AG09319 (cell line): ENCODE results near the gene KRTAP4-4.
"Not testable (repeated sequence)": the region's sequence is repeated elsewhere in the genome, so short reads cannot be mapped to it uniquely, and the experiment has no call there.

Experiments used
- DNase-seq: peaks from one replicate; pipeline ENCODE4 v3.0.0-alpha.2; 2010; ENCODE audit warnings: low read depth; ENCODE audit errors: extremely low read depth
- TF ChIP-seq, protein P1 (sequence below): IDR thresholded peaks from 2 replicates; pipeline ENCODE4 v1.5.1; 2011; ENCODE audit warnings: low read depth, mild to moderate bottlenecking, inconsistent platforms, low read length, moderate library complexity

The KRTAP4-4 gene

DNA sequence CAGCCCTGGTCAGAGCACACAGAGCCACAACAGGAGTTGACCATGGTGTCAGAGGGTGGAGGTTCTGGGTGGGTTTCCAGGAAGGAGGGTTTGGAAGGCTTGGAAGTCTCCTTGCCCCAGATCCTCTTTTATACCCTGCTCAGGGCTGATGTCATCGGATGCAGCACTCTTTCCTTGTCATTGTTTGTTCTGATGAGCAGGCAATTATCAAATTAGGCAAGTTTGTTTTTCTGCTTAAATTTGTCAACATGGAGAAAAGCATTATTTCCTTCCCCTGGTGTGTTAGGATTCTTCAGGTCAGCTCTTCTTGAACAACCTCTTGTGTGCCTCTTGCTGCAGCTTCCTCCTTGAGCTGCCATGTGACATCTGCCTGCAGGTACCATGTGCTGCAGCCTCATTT, at the start of gene KRTAP4-4:
Gene KRTAP4-4 (minus strand): TSS at position 101 of the 400 bp plus-strand sequence. CDS start 57 bp downstream, at position 44.
- no peak for DNase-seq
- TF ChIP-seq, protein P1, sequence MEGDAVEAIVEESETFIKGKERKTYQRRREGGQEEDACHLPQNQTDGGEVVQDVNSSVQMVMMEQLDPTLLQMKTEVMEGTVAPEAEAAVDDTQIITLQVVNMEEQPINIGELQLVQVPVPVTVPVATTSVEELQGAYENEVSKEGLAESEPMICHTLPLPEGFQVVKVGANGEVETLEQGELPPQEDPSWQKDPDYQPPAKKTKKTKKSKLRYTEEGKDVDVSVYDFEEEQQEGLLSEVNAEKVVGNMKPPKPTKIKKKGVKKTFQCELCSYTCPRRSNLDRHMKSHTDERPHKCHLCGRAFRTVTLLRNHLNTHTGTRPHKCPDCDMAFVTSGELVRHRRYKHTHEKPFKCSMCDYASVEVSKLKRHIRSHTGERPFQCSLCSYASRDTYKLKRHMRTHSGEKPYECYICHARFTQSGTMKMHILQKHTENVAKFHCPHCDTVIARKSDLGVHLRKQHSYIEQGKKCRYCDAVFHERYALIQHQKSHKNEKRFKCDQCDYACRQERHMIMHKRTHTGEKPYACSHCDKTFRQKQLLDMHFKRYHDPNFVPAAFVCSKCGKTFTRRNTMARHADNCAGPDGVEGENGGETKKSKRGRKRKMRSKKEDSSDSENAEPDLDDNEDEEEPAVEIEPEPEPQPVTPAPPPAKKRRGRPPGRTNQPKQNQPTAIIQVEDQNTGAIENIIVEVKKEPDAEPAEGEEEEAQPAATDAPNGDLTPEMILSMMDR = no peak

DNA sequence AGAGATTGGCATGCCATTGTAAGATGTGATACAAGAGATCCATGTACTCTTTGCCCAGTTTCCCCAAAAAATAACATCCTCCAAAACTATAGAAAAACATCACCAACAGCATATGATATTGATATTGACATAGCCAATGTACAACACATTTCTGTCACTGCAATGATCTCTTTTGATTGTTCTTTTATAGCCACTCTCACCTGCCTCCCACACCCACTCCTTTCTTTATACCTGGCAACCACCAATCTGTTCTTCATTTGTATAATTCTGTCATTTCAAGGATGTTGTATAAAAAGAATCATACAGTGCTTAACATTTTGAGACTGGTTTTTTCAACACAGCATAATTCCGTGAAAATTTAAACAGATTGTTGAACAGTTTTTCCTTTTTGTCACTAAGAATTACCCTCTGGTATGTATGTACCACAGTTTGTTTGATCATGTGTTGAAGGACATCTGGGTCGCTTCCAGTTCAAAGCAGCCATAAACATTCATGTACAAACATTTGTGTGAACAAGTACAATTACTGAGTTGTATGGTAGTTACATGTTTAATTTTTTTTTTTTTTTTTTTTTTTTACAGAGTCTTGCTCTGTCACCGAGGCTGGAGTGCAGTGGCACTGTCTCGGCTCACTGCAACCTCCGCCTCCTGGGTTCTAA, 39.0 kb upstream of the KRTAP4-4 start:
- DNase-seq = no peak
- TF ChIP-seq, protein P1 = no peak

DNA sequence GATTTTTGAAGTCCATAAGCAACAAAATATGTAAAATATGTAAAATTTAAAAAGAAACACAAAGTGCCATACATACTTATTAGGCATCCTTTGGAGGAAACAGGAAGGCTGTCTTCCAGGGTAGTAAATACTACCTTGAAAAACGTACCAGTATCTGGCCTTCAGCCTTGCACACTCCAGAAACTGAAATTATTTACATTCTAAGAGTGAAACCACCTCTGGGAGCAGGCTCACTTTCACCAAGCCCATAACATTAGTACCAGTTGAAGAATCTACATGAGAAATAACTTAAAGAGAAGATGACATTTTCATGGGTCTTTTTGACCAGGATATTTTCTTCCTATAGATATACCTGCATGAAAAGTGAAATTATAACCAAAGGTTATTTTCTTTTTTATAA, 35.5 kb upstream of the KRTAP4-4 start:
- TF ChIP-seq, protein P1 = no peak
- no peak for DNase-seq

DNA sequence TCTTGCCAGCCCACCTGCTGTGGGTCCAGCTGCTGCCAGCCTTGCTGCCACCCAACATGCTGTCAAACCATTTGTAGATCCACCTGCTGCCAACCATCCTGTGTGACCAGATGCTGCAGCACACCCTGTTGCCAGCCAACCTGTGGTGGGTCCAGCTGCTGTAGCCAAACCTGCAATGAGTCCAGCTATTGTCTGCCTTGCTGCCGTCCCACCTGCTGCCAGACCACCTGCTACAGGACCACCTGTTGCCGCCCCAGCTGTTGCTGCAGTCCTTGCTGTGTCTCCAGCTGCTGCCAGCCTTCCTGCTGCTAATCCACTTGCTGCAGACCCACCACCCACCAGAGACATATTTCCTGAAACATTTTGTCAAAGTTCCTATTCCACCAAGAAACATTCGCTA, 29.8 kb upstream of the KRTAP4-4 start:
- DNase-seq = no peak
- TF ChIP-seq, protein P1 = no peak

DNA sequence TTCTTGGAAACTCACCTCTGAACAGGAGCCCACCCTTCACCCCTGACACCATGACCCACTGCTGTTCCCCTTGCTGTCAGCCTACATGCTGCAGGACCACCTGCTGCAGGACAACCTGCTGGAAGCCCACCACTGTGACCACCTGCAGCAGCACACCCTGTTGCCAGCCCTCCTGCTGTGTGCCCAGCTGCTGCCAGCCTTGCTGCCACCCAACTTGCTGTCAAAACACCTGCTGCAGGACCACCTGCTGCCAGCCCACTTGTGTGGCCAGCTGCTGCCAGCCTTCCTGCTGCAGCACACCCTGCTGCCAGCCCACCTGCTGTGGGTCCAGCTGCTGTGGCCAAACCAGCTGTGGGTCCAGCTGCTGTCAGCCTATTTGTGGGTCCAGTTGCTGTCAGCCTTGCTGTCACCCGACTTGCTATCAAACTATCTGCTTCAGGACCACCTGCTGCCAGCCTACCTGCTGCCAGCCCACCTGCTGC, 29.3 kb upstream of the KRTAP4-4 start, which contains the start of gene KRTAP9-1:
Gene KRTAP9-1 (plus strand): TSS at position 51 of the 482 bp plus-strand sequence. CDS start 0 bp downstream, at position 51.
- DNase-seq = not testable (repeated sequence)

DNA sequence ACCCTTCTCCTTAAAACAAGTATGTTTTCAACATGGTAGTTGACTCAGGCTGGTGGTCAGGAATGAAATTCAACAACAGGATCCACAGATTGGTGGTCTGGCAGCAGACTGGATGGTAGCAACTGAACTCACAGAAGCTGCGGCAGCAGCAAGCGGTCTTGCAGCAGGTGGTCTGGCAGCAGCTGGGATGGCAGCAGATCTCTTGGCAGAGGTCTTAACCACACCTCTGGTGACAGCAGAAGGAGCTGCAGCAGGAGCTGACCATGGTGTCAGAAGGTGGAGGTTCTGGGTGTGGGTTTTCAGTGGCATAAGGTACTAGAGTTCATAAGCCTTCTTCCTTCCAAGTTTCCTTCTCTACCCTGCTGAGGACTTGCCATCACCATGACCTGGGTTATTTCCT, 26.3 kb upstream of the KRTAP4-4 start:
- TF ChIP-seq, protein P1 = no peak
- DNase-seq = no peak

DNA sequence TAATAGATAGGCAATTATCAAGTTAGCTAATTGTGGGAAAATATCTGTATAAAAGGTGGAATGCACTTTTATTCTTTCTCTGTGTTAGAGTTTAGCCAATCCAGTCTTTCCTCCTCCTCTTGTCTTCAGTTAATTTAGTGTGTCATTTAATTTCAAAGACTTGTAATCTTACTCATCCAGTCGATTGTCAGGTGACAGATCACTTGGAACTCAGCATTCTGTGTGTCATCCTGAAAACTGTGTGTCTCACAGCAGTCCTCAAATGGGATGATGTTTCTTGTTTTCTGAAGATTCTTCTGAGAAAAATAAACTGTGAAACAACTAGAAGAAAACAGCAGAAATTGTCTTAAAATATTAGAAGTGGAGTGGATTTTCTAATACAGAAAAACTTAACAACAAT, 24.5 kb upstream of the KRTAP4-4 start:
- DNase-seq = no peak
- TF ChIP-seq, protein P1 = no peak
